Caki2 (cell line): ENCODE results near the gene ZNF705A. TPM values are rescaled to one million over a fixed set of nuclear protein-coding genes. Genes with fewer than 3 reads are reported as not detected.

ENCODE experiments used
- total RNA-seq: library from RNA; depleted of rRNA; stranded (reverse); fragments of >200 nt; shearing (Covaris generic); gene quantifications from 2 replicates; pipeline ENCODE4 v1.2.3, GENCODE V29; 2014; ENCODE audit warnings: low replicate concordance; rRNA removed

The ZNF705A gene
- total RNA-seq, 1 experiment from 2014 or later = not detected

Other genes with a start within 250 kb of the ZNF705A start
- 3.7 and 7.9 TPM in 2 replicates for gene SLC2A3, start 220.8 kb upstream of the ZNF705A start, total RNA-seq
- gene FOXJ2, start 124.3 kb upstream of the ZNF705A start, total RNA-seq = 2.6 and 5.8 TPM in 2 replicates
- not detected in 2 replicates for gene C3AR1, start 90.7 kb upstream of the ZNF705A start, total RNA-seq
- 23.0 and 26.5 TPM in 2 replicates for gene NECAP1, start 74.7 kb upstream of the ZNF705A start, total RNA-seq
- gene CLEC4A, start 33.4 kb upstream of the ZNF705A start, total RNA-seq = not detected in 2 replicates
- 1.5 TPM in 1 of 2 replicates, not detected in the other for gene FAM90A1, start 70.6 kb downstream of the ZNF705A start, total RNA-seq